Upper lobe of right lung (tissue), 1 donor: ENCODE results near the gene TOX3. TPM values are rescaled to one million over a fixed set of nuclear protein-coding genes. Genes with fewer than 3 reads are reported as not detected.
A peak's percentile ranks its signal among the peaks of the same experiment; 100 is the strongest.

Experiments
- ATAC-seq: fragments of 200-7000 bp; cut with Tn5 transposase; one replicate; pipeline ENCODE4 v1.9.1; 2020; ENCODE audit warnings: mild to moderate bottlenecking, moderate library complexity
- DNase-seq: peaks from one replicate; pipeline ENCODE4 v3.0.0-alpha.2; 2020
- H3K27ac ChIP-seq: fragments of 200-600 bp; one replicate; pipeline ENCODE4 v1.8.0; 2022
- H3K27me3 ChIP-seq: fragments of 200-600 bp; one replicate; pipeline ENCODE4 v1.8.0; 2022; ENCODE audit warnings: mild to moderate bottlenecking
- H3K36me3 ChIP-seq: fragments of 200-600 bp; one replicate; pipeline ENCODE4 v1.8.0; 2022
- H3K4me1 ChIP-seq: fragments of 200-600 bp; one replicate; pipeline ENCODE4 v1.8.0; 2022
- H3K4me3 ChIP-seq: fragments of 200-600 bp; one replicate; pipeline ENCODE4 v1.8.0; 2022; ENCODE audit warnings: mild to moderate bottlenecking
- H3K9me3 ChIP-seq: fragments of 200-600 bp; one replicate; pipeline ENCODE4 v1.8.0; 2022
- CTCF ChIP-seq: fragments of 200-600 bp; IDR thresholded peaks from one replicate; pipeline ENCODE4 v1.8.0; 2022; ENCODE audit warnings: antibody characterized with exemption
- intact Hi-C: fragments of 100-400 bp; cut with DNase I; formaldehyde crosslinking; loops from one replicate; pipeline ENCODE4 v1.11.0; 2022
- total RNA-seq: library from RNA; stranded (reverse); fragmentation: NEBNext Ultra II Directional; extraction: Animal tissue kit (Norgen Biotek cat#: 25700); gene quantifications from one replicate; pipeline ENCODE4 v1.2.1, GENCODE V29; 2021
- donor health status: DM: no; HTN: yes; CAD: no; lungs with severe emphysema.

Gene TOX3
- total RNA-seq, 1 donor from 2014 or later, result 3.7 TPM

- no peak for ATAC-seq
- Histone ChIP-seq H3K4me3 (no peak overlapping the region), H3K27ac (no peak overlapping the region), H3K4me1 (no peaks in the 10 kb centered on the region), H3K9me3 (no peaks in the 10 kb centered on the region), H3K36me3 (no peaks in the 10 kb centered on the region), H3K27me3 (no peaks in the 10 kb centered on the region)
- DNase-seq, result no peak
- intact Hi-C loops, result no loop called here
- no peak for TF ChIP-seq CTCF
These were observed 75.1 kb downstream of the TOX3 start for GRCh38 chr16:52471650-52472370.

- H3K27ac ChIP-seq, result no peak overlapping the region
- no peak for DNase-seq
These were observed 76.4 kb downstream of the TOX3 start for GRCh38 chr16:52470585-52470984.

GRCh38 chr16:52469775-52470174, 77.2 kb downstream of the TOX3 start:
- DNase-seq, result no peak
- H3K4me3 ChIP-seq, result no peak overlapping the region
- intact Hi-C loops, result no loop called here
- H3K27me3 ChIP-seq, result no peaks in the 10 kb centered on the region
- H3K9me3 ChIP-seq, result no peaks in the 10 kb centered on the region
- H3K27ac ChIP-seq, result no peak overlapping the region
- ATAC-seq, result peak; percentile 70
- H3K36me3 ChIP-seq, result no peaks in the 10 kb centered on the region
- H3K4me1 ChIP-seq, result no peaks in the 10 kb centered on the region
- no peak for TF ChIP-seq CTCF

More at GRCh38 chr16:52470585-52470984, 76.4 kb downstream of the TOX3 start:
- Histone ChIP-seq H3K27me3 (no peaks in the 10 kb centered on the region), H3K9me3 (no peaks in the 10 kb centered on the region), H3K36me3 (no peaks in the 10 kb centered on the region), H3K4me3 (no peak overlapping the region), H3K4me1 (no peaks in the 10 kb centered on the region)
- ATAC-seq, result no peak
- intact Hi-C loops, result no loop called here
- no peak for TF ChIP-seq CTCF

GRCh38 chr16:52469091-52469490, 77.9 kb downstream of the TOX3 start:
- no peak overlapping the region for H3K27ac ChIP-seq
- no peaks in the 10 kb centered on the region for H3K9me3 ChIP-seq
- H3K36me3 ChIP-seq, result no peaks in the 10 kb centered on the region
- H3K4me3 ChIP-seq, result no peak overlapping the region
- H3K27me3 ChIP-seq, result no peaks in the 10 kb centered on the region
- no peak for TF ChIP-seq CTCF
- ATAC-seq (no peak), DNase-seq (no peak)
- H3K4me1 ChIP-seq, result no peaks in the 10 kb centered on the region
- intact Hi-C loops, result no loop called here

GRCh38 chr16:52467753-52468152, 79.2 kb downstream of the TOX3 start:
- no peak for TF ChIP-seq CTCF
- no peaks in the 10 kb centered on the region for H3K9me3 ChIP-seq
- no peaks in the 10 kb centered on the region for H3K4me1 ChIP-seq
- no peak overlapping the region for H3K27ac ChIP-seq
- no peaks in the 10 kb centered on the region for H3K27me3 ChIP-seq
- no peak for ATAC-seq
- no peaks in the 10 kb centered on the region for H3K36me3 ChIP-seq
- DNase-seq, result no peak
- intact Hi-C loops, result no loop called here
- H3K4me3 ChIP-seq, result no peak overlapping the region

GRCh38 chr16:52466994-52467393, 79.9 kb downstream of the TOX3 start:
- H3K36me3 ChIP-seq, result no peaks in the 10 kb centered on the region
- no peak for TF ChIP-seq CTCF
- ATAC-seq, result no peak
- intact Hi-C loops, result no loop called here
- no peaks in the 10 kb centered on the region for H3K9me3 ChIP-seq
- no peak overlapping the region for H3K27ac ChIP-seq
- DNase-seq, result no peak
- no peak overlapping the region for H3K4me3 ChIP-seq
- H3K27me3 ChIP-seq, result no peaks in the 10 kb centered on the region
- no peaks in the 10 kb centered on the region for H3K4me1 ChIP-seq
